ENCODE data around the gene CCNQ.

CCNQ gene

GRCh38 chrX:153600921-153601320, 2.0 kb upstream of the CCNQ start:
- no peak overlapping the region for H3K27ac ChIP-seq (ENCODE audit: low read length)
- H3K9me3 ChIP-seq (replicated peaks; ENCODE audit: insufficient read depth, low read length): no peaks in the 10 kb centered on the region
- no peak for TF ChIP-seq EZH2phosphoT487 (IDR thresholded peaks at IDR 0.05; ENCODE audit: low read length)
- TF ChIP-seq EZH2 (optimal IDR thresholded peaks at IDR 0.05; ENCODE audit: low read depth, low read length): no peak
- no peak for TF ChIP-seq CTCF (IDR thresholded peaks at IDR 0.05; ENCODE audit: low read length)
- H3K9ac ChIP-seq (ENCODE audit: low read length): no peak overlapping the region
- H3F3A ChIP-seq (ENCODE audit: insufficient read depth, low read length): no peaks in the 10 kb centered on the region
- no peaks in the 10 kb centered on the region for H3K4me1 ChIP-seq (ENCODE audit: low read length)
- H3K9me2 ChIP-seq (replicated peaks; ENCODE audit: insufficient read depth, low read length): no peaks in the 10 kb centered on the region
- H2AFZ ChIP-seq (ENCODE audit: low read length): no peak overlapping the region
- no peaks in the 10 kb centered on the region for H3K36me3 ChIP-seq (replicated peaks; ENCODE audit: insufficient read depth, low read length)
- H3K4me2 ChIP-seq (ENCODE audit: low read depth, low read length): no peak overlapping the region
- H3K4me3 ChIP-seq (ENCODE audit: low read length): no peak overlapping the region
- peaks cover 3% of the 10 kb centered on the region; the same call in 1 of the 2 replicates for H3K27me3 ChIP-seq (replicated peaks; ENCODE audit: insufficient read depth, low read length)
- H4K20me1 ChIP-seq (ENCODE audit: insufficient read depth, low read length): no peaks in the 10 kb centered on the region
- no peak for DNase-seq
- H3K79me2 ChIP-seq (ENCODE audit: low read length): peaks cover 18% of the 10 kb centered on the region

DNA sequence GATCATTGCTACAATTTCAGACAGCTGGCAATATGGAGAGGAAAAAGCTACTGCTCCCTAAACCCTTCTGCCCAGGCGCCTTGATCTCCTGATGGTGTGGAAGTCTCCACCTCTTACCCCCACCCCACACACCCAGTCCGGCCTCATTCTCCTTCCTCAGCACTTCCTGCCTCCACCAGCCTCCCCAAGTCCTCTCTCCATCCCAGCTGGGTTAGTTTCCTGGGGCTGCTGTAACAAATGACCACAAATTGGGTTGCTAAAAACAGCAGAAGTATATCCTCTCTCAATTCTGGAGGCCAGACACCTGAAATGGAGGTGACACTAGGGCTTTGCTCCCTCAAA, 1.1 kb upstream of the CCNQ start:
- peak overlapping the region; percentile 18; the same call in 1 of the 2 replicates for H3K27ac ChIP-seq (ENCODE audit: low read length)
- H3K9me3 ChIP-seq (replicated peaks; ENCODE audit: insufficient read depth, low read length): no peaks in the 10 kb centered on the region
- H2AFZ ChIP-seq (ENCODE audit: low read length): peak overlapping the region; percentile 70; the same call in 1 of the 2 replicates
- no peak for DNase-seq
- H3K4me1 ChIP-seq (ENCODE audit: low read length): no peaks in the 10 kb centered on the region
- no peaks in the 10 kb centered on the region for H3K9me2 ChIP-seq (replicated peaks; ENCODE audit: insufficient read depth, low read length)
- TF ChIP-seq CTCF (IDR thresholded peaks at IDR 0.05; ENCODE audit: low read length) (no peak), EZH2phosphoT487 (IDR thresholded peaks at IDR 0.05; ENCODE audit: low read length) (no peak), EZH2 (optimal IDR thresholded peaks at IDR 0.05; ENCODE audit: low read depth, low read length) (no peak)
- no peaks in the 10 kb centered on the region for H3K27me3 ChIP-seq (replicated peaks; ENCODE audit: insufficient read depth, low read length)
- H4K20me1 ChIP-seq (ENCODE audit: insufficient read depth, low read length): no peaks in the 10 kb centered on the region
- no peak overlapping the region; the same call in 1 of the 2 replicates for H3K9ac ChIP-seq (ENCODE audit: low read length)
- H3K36me3 ChIP-seq (replicated peaks; ENCODE audit: insufficient read depth, low read length): no peaks in the 10 kb centered on the region
- H3K4me2 ChIP-seq (ENCODE audit: low read depth, low read length): peak overlapping the region; percentile 57; the same call in 1 of the 2 replicates
- peaks cover 18% of the 10 kb centered on the region for H3K79me2 ChIP-seq (ENCODE audit: low read length)
- H3K4me3 ChIP-seq (ENCODE audit: low read length): peak overlapping the region; percentile 68
- no peaks in the 10 kb centered on the region for H3F3A ChIP-seq (ENCODE audit: insufficient read depth, low read length)

GRCh38 chrX:153599192-153600031, 473 bp upstream of the CCNQ start:
- Histone ChIP-seq H3F3A (ENCODE audit: insufficient read depth, low read length) (no peaks in the 10 kb centered on the region), H3K9me2 (replicated peaks; ENCODE audit: insufficient read depth, low read length) (no peaks in the 10 kb centered on the region), H3K9ac (ENCODE audit: low read length) (peak overlapping the region; percentile 51; the same call in 1 of the 2 replicates), H3K4me2 (ENCODE audit: low read depth, low read length) (peak overlapping the region; percentile 57), H3K27ac (ENCODE audit: low read length) (peak overlapping the region; percentile 18; the same call in 1 of the 2 replicates), H3K79me2 (ENCODE audit: low read length) (peaks cover 18% of the 10 kb centered on the region), H3K27me3 (replicated peaks; ENCODE audit: insufficient read depth, low read length) (no peaks in the 10 kb centered on the region), H4K20me1 (ENCODE audit: insufficient read depth, low read length) (no peaks in the 10 kb centered on the region), H3K4me1 (ENCODE audit: low read length) (no peaks in the 10 kb centered on the region), H3K9me3 (replicated peaks; ENCODE audit: insufficient read depth, low read length) (no peaks in the 10 kb centered on the region), H3K36me3 (replicated peaks; ENCODE audit: insufficient read depth, low read length) (no peaks in the 10 kb centered on the region), H3K4me3 (ENCODE audit: low read length) (peak overlapping the region; percentile 68), H2AFZ (ENCODE audit: low read length) (peak overlapping the region; percentile 70)
- TF ChIP-seq EZH2 (optimal IDR thresholded peaks at IDR 0.05; ENCODE audit: low read depth, low read length): no peak
- TF ChIP-seq EZH2phosphoT487 (IDR thresholded peaks at IDR 0.05; ENCODE audit: low read length): no peak
- no peak for TF ChIP-seq CTCF (IDR thresholded peaks at IDR 0.05; ENCODE audit: low read length)
- DNase-seq: peak; percentile 89

Data from MM.1S (cell line).